ENCODE measurements around the gene SPTBN1.
A peak's percentile ranks its signal among the peaks of the same experiment; 100 is the strongest.

The SPTBN1 gene

GRCh38 chr2:54577944-54578647, 122.0 kb downstream of the SPTBN1 start:
- peak; percentile 30 for DNase-seq

- no peak for DNase-seq
Observed at GRCh38 chr2:54578648-54579045, 122.5 kb downstream of the SPTBN1 start.

GRCh38 chr2:54579061-54579681, 123.0 kb downstream of the SPTBN1 start:
- no peak for DNase-seq

GRCh38 chr2:54579682-54580620, 123.8 kb downstream of the SPTBN1 start:
- DNase-seq = no peak

GRCh38 chr2:54581326-54582039, 125.4 kb downstream of the SPTBN1 start:
- no peak for DNase-seq

- DNase-seq = no peak
Observed at GRCh38 chr2:54582987-54583386, 126.9 kb downstream of the SPTBN1 start.

GRCh38 chr2:54584598-54584997, 128.5 kb downstream of the SPTBN1 start:
- no peak for DNase-seq

GRCh38 chr2:54585136-54585733, 129.1 kb downstream of the SPTBN1 start:
- no peak for DNase-seq

GRCh38 chr2:54586062-54586461, 129.9 kb downstream of the SPTBN1 start:
- DNase-seq = no peak

- no peak for DNase-seq
Observed at GRCh38 chr2:54586494-54586893, 130.4 kb downstream of the SPTBN1 start.

GRCh38 chr2:54587171-54588016, 131.3 kb downstream of the SPTBN1 start:
- DNase-seq = no peak

GRCh38 chr2:54588244-54588899, 132.2 kb downstream of the SPTBN1 start:
- DNase-seq = no peak

GRCh38 chr2:54589038-54589339, 132.9 kb downstream of the SPTBN1 start:
- no peak for DNase-seq

GRCh38 chr2:54589340-54590215, 133.5 kb downstream of the SPTBN1 start:
- no peak for DNase-seq

- no peak for DNase-seq
Observed at GRCh38 chr2:54590216-54591120, 134.3 kb downstream of the SPTBN1 start.

GRCh38 chr2:54591551-54591950, 135.4 kb downstream of the SPTBN1 start:
- DNase-seq = no peak

- DNase-seq = no peak
Observed at GRCh38 chr2:54593249-54593648, 137.1 kb downstream of the SPTBN1 start.

GRCh38 chr2:54594048-54594447, 137.9 kb downstream of the SPTBN1 start:
- no peak for DNase-seq

Measured in NCI-H2081 treated with DMSO at 0.1 percent for 48 hours (cell line).